Activated CD4-positive, CD25-positive, alpha-beta regulatory T cell (primary cell): Measurements from ENCODE around the gene CAPN8.

Experiments
- DNase-seq, 4 experiments: peaks; one replicate each; lab custom pipeline; 2025; lab: John Stamatoyannopoulos, UW

Gene CAPN8

DNA sequence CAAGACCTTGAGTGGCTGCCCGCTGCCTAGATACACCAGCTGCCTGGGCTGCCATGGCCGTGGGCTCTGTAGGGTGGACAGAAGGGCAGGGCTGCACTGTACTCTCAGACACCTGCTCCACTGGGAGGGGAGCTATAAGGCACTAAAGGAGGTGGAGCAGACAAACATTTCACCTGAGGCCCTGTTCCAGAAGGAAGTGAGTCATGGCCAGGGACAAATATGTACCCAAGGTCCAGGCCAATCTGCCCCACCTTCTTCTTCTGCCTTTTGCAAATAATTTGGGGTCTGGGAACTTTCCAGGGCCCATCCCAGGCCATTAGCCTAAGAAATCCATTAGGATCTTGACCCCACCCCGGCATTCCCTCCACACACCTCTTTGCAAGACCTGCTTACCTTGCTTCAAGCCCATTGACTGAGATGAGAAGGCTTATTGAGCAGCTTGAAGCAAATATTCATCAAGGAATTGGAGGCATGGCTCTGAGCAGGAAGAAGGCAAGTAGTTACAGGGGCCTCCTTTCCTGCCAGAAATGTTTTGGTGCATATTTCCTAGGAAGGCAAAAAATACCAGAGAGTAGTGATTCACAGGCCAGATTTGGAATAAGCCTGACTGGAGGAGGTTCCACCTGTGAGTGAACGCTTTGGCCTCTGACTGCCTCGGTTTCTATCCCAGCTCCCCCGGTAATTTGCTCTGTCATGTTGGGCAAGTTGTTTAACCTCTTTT lies at the start of gene CAPN8:
TSS of gene CAPN8 (minus strand) at position 110 of the 721 bp plus-strand sequence. CDS start at position 55, 55 bp downstream.
- DNase-seq: no peak

DNA sequence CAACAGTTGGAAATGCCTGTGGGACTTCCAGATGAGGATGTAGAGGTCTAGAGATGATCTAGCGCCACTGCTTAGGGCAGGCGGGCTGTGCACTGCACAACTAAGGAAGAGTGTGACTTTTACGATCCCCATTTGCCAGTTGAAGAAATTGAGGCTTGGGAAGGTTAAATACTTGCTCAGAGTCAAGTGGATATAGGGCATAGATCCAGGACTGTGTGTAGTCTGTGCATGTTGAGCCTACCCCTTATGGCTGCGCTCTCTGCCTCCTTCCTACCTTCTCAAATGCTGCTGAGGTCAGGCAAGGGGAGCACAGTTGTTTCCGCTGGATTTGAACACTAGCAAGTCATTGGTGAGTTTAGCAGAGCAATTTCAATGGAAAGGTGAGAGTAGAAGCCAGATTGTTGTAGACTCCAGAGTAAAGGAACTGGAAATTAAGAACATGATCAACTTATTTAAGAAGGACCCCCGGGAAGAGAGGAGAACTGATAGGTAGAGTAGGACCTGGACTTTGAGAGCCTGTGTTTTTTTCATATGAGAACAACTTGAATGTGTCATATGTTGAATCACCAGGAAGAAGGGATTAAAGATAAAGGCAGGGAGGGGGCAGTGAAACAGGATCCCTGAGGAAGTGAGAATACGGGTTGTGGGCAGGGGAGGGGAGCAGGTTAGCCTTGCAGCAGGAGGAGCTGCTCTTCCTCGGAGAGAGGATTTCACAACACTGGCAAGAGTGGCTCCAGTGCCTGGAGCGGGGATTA lies 49.5 kb upstream of the CAPN8 start:
- DNase-seq: no peak

DNA sequence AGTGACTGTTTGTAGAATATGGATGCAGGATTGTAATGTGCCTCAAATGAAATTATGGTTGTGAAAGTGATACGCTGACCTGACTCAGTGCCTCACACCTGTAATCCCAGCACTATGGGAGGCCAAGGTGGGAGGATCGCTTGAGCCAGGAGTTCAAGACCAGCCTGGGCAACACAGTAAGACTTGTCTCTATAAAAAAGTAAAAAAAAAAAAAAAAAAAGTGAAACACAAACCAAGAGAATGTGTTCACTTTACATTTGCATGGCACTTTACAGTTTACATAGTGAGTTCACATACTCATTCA lies 48.9 kb upstream of the CAPN8 start:
- no peak for DNase-seq

DNA sequence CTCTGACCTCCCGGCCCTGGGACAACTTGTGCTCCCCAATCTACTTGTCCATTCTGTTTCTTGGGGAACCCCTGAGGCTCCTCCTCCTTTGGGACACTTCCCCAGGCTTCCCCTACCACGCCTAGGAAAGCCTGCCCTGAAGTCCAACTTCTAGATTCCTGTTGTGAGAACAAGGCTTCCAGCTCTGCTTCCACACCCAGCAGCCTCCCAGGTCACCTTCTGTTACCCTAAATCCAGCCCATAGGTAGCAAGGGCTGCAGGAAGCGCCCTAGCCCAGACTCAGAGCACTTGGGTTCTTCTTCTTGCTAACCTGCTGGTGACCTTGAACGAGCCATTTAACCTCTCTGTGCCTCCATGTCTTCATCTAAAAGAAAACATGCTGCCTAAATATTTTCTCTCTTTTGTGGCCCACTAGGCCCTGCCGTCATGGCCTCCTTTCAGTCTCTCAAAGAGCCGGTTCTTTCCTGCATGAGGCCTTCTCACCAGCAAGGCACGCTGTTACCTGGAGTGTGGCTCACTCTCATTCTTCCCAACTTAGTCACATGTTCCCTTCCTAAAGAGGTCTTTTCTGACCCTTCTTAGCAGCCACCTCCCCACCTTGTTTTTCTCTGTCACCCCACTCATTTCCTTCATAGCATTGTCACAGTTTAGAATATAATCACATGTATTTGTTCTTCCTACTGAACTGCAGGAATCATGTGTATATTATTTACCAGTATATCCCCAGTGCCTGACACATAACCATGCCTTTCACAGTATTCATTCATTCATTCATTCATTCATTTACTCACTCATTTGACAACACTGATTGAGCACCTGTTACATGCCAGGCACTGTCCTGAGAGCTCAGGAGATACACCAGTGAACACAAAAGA lies 48.3 kb upstream of the CAPN8 start:
- DNase-seq: no peak

DNA sequence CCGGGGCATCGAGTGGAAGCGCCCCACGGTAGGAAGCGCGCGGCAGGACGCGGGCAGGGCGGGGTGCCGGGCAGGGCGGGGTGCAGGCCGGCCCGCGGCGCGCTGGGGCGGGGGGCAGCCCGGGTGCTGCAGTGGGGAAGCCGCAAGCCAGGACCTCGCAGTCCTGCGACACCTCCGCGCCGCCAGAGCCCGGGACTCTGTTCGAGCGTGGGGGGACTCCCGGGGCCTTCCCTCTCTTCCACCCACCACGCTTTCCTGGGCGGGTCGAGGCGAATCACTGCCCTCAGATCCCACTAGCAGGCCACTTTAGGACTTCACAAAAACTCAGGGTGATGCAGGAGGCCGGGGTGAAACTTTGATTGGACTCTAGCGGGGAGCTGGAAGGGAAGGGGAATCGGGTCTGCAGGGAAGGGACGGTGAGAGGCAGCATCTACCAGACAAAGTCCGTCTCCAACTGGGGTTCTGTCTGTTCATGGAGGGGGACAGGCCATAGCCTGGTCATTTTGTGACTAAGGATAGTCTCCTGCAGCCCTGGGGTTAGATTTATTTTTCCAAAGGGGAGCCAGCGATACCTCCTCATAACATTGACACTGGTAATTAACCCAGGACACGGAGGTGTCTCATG lies 47.5 kb upstream of the CAPN8 start:
- peak in 2 of 4 experiments; percentile 12 to 17 for DNase-seq

DNA sequence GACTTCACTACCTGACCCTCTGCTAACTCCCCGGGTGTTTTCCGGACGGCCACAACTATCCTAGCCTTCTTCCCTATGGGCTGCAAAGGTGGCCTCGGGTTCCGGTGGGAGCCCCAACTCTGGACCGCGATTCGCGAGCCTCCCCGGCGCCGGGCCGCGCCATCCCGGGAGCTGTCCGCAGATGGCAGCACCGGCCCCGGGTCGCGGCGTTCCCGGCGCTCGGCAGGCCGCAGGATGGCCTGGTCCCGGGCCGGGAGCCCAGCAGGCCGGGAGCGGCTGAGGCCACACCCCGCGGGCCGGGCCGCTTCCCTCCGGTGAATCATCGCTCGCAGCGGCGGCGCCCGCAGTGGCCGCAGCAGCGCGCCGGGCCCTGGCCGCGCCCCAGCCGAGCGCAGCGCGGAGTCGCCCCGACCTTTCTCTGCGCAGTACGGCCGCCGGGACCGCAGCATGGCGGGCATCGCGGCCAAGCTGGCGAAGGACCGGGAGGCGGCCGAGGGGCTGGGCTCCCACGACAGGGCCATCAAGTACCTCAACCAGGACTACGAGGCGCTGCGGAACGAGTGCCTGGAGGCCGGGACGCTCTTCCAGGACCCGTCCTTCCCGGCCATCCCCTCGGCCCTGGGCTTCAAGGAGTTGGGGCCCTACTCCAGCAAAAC lies 46.8 kb upstream of the CAPN8 start, which contains the start of gene CAPN2:
TSS of gene CAPN2 (plus strand) at position 346 of the 656 bp plus-strand sequence. CDS start at position 448, 102 bp downstream.
- DNase-seq: peak in 2 of 4 experiments; percentile 32 to 35

DNA sequence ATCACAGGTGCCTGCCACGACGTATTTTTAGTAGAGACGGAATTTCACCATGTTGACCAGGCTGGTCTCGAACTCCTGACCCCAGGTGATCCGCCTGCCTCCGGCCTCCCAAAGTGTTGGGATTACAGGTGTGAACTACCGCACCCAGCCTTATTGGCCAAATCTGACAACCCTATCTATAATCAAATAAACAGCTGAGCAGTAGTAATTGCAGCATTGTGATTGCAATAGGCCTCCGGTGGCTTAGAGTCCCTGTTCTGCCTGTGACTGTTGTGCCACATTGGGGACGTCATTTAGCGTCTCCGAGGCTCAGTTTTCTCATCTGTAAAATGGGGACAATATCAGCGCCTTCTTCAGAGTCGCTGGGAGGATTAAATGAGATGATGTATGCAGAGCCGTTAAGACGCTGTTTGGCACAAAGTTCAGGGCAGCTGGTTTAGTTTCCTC lies 46.3 kb upstream of the CAPN8 start:
- no peak for DNase-seq

DNA sequence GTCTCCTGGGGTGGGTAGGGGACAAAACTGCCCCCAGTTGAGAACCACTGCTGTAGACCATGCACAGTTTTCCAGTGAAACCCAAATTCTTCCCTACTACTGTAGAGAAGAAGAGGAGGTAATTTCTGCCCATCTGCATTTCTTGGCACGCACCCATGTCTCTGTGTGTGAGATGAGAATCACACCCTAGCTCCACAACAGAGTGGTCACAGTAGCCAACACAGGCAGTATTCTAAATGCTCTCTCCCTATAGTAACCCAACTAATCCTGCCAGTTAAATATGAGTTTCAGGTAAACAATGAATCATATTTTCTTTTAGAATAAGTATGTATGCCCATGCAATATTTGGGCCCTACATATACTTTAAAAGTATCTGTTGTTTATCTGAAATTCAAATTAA lies 45.7 kb upstream of the CAPN8 start:
- DNase-seq: no peak

DNA sequence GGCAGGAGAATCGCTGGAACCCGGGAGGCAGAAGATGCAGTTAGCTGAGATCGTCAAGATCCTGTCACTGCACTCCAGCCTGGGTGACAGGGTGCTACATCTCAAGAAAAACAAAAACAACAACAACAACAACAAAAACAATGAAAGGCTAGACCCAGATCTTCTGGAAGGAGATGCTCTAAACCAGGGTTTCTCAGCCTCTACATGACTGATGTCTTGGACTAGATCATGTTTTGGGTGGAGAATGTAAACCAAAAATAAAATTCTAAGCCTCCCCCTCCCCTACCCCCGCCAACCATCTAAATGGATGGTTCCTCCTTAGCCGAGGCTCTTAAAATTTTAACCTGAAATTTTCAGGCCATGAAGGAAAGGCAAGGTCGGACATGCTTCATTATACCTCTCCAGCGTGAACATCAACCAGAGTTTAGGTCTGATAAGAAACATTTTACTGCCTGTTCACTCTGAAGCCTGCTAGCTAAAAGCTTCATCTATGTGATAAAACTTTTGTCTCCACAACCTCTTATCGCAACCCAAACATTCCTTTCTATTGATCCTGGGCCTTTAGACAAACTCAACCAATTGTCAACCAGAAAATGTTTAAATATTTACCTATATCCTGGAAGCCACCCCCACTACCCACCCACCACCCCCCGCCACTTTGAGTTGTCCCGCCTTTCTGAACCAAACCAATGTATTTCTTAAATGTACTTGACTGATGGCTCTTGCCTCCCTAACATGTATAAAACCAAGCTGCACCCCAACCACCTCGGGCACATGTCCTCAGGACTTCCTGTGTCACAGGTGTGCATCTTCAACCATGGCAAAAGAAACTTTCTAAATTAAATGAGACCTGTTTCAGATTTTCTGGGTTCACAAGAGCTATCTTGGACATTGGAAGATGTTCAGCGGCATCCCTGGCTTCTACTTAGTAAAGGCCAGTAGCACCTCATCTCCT lies 45.0 kb upstream of the CAPN8 start:
- no peak for DNase-seq

DNA sequence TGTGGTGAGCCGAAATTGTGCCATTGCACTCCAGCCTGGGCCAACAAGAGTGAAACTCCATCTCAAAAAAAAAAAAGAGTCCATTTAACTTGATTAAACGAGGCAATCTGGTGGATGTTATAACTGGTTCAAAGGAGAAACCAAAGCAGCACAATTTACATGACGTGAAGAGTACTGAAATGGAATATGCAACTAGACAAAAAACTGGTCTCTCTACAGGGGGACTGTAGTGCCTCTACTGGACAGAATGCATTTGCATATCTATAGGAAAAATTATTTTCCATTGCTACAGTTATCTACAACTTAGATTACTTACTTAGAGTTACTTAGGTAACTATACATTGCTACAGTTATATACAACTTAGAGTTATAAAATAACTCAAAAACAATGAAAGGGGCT lies 44.1 kb upstream of the CAPN8 start:
- DNase-seq: no peak

DNA sequence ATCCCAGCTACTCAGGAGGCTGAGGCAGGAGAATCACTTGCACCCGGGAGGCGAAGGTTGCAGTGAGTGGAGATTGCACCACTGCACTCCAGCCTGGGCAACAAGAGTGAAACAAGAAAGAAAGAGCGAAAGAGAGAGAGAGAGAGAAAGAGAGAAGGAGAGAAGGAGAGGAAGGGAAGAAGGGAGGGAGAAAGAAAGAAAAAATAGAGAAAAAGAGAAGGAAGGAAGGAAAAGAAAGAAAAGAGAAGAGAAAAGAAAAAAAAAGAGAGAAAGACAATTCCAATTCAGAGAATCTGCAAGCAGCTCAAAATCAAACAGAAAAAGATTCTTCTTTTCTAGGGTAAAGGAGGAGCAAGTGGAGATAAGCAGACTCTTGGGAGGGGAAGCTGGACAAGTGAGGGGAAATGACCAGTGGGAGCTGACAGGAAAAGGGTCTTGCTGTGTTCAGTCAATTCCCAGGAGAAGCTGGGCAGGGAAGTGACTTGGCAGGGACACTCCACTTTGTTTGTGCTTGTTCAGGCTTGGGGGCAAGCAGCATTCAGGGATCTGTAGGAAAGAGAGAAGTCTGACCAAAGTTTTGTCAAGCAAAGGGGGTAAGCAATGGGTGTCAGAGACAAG lies 43.3 kb upstream of the CAPN8 start:
- DNase-seq: no peak

DNA sequence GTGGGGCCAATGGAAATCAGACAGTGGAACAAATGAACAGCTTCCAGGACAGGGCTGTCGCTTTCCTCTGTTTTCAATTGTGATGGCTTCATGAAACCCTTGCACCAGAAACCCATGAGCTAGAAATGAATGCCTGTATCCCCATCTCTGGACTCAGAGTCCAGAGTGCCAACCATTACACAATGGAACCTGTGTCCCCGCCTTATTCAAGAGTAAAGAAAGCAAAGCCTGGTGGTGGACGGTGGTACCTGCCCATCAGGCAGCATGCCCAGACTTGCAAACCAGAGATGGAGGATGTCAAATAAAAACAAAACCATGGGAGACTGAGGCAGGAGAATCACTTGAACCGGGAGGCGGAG lies 42.5 kb upstream of the CAPN8 start:
- DNase-seq: no peak

DNA sequence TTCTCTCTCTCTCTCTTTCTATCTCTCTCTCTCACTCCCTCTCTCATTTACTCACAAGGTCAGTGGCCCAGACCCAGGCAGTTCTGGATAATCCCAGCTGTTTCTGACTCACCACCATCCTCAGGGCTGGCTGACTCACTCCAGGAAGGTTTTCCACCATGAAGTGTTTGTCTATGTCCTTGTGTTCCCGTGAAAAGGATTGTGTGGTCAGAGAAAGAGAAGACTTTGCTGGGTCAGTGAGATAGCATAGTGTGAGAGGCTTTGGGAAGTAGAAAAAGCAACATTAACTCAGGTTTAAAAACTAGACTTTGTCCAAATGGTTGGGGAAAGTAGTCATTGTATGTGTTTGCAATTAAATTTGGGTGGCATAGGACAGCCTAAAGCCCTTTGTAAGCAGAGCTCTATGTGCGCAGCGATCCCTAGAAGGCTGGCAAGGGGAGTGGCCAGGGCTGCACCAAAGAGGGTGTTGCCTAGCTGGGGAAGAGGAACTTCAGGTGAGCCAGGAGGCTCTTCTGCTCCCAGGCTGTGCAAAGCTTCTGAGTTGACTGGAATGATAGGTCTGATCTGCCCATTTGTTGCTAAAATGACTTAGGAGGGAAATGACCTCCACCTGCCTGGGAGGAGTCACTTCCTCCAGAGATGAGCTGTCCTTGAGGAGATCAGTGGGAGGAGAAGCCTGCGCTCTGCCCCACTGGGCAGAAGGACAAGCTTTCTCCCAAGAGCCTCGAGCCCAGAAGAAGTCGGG lies 41.9 kb upstream of the CAPN8 start:
- no peak for DNase-seq

DNA sequence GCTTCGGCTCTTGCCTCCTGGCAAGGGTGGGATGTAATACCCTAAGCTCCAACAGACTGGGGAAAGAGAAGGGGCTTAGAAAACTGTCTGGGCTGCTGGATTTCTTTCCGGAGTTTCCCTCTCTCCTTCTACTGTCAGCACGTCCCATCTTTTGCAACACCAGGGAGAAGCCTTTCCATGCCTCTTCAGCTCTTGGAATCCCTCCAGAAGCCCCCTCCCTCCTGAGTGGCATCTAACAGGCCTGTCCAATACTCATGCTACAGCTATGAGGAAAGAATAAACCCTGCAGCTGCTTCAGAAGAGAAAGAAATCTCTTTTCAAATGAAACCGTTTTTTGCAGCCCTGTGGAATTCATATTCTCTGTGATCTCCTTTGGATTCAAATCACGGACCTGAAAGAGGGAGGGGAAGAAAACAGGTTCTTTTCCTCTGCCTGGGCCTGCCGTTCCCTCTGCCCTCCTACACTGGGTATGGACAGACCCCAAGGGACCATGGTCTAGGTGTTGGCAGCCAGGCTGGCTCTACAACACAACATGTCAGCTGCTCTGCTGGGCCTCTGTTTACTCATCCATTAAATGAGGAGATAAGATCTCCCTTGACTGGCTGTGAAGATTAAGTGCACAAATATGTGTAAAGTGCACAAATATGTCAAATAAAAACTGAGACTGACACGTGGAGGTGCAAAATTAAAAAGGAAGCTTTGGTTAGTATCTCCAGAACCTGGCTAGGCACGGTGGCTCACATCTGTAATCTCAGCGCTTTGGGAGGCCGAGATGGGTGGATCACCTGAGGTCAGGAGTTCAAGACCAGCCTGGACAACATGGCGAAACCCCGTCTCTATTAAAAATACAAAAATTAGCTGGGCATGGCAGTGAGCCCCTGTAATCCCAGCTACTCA lies 40.8 kb upstream of the CAPN8 start:
- no peak for DNase-seq

DNA sequence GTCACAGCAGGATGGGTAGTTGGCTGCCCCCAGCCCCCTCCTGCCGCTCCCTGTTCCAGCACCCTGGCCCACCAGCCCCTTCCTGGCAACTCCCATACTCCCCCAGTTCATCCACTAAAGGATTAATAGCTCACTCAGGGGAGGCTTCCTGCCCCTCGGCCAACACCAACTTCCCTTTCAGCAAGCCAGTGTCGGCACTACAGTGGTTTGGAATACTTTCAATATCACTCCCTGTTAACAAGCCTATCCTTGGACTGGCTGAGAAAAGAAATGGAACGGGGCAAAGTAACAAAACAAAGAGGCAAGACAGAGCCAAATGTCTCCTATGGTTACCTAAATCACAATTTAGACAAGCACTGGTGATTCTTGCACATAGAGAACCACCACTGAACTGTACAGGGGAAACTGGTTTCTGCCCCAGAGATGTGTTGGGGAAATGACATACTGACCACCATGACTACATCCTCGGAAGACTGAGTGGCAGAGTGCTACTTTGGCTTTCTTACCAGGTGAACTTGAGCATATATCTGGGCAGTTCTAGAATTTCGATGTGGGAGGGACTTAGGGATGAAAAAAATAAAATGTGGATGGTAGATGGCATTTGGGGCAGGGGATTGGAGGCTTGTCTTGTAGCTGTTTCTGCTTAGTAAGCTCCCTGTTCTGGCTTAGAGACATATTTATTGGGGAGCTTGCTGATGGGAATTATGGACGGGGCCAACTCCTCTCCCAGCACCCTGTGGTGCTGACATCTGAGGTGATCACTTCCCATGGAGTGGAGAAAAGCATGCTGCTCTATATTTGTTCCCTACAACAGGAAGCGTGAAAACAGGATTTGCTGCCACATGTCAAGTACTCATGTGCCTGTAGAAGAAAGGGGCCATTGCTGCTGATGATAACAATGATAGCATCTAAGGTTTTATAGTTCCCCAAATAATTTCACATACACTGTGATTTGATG lies 39.7 kb upstream of the CAPN8 start:
- no peak for DNase-seq

DNA sequence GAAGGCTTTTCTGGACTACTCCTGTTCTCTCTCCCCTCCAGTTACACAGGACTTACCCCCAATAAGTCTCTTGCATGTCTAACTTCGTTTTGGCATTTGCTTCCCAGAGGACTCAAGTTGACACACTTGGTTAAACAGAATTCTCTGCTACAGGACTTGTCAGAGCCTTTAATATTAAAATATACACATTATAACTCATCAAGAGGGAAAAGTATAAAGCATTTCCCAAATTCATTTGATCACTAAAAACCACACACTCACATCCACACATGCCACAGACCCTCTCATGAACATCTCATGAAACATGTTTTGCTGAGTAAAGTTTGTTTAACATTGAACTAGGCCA lies 38.1 kb upstream of the CAPN8 start:
- no peak for DNase-seq
